ENCODE data around the gene SEMA4D.

SEMA4D gene, protein sequence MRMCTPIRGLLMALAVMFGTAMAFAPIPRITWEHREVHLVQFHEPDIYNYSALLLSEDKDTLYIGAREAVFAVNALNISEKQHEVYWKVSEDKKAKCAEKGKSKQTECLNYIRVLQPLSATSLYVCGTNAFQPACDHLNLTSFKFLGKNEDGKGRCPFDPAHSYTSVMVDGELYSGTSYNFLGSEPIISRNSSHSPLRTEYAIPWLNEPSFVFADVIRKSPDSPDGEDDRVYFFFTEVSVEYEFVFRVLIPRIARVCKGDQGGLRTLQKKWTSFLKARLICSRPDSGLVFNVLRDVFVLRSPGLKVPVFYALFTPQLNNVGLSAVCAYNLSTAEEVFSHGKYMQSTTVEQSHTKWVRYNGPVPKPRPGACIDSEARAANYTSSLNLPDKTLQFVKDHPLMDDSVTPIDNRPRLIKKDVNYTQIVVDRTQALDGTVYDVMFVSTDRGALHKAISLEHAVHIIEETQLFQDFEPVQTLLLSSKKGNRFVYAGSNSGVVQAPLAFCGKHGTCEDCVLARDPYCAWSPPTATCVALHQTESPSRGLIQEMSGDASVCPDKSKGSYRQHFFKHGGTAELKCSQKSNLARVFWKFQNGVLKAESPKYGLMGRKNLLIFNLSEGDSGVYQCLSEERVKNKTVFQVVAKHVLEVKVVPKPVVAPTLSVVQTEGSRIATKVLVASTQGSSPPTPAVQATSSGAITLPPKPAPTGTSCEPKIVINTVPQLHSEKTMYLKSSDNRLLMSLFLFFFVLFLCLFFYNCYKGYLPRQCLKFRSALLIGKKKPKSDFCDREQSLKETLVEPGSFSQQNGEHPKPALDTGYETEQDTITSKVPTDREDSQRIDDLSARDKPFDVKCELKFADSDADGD

GRCh38 chr9:89497978-89498851, at the start of gene SEMA4D:
Gene SEMA4D, minus strand, starts transcription at chr9:89498113. Its CDS starts 92,657 bp downstream, at chr9:89405456.
- FAIRE-seq (no peak), DNase-seq (ENCODE audit: insufficient read length, low spot score) (peak; percentile 94)
- peak; percentile 47 for TF ChIP-seq POLR2A (IDR thresholded peaks at IDR 0.05; ENCODE audit: low read depth, low read length)

- TF ChIP-seq POLR2A (IDR thresholded peaks at IDR 0.05; ENCODE audit: low read depth, low read length) = no peak
- no peak for FAIRE-seq
- no peak for DNase-seq (ENCODE audit: insufficient read length, low spot score)
Observed at GRCh38 chr9:89547000-89547399, 49.1 kb upstream of the SEMA4D start.

DNA sequence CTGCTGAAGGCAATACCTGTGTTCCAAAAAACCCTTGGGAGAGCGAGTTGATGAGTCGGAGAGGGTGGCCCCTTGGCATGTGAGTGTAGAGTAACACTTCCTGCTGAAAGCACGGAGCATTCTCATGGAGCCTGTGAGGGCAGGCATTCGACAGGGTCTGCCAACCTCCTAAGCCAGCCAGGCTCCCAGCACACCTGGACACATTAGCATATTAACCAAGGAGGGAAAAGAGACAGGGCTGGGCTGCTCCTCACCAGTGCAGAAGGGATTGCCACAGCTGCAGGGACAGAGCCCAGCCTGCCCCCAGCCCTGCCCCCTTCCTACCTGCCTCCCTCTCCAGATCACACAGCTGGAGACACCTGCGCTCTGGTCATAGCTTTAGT, 46.4 kb upstream of the SEMA4D start:
- no peak for DNase-seq (ENCODE audit: insufficient read length, low spot score)
- no peak for FAIRE-seq
- no peak for TF ChIP-seq POLR2A (IDR thresholded peaks at IDR 0.05; ENCODE audit: low read depth, low read length)

DNA sequence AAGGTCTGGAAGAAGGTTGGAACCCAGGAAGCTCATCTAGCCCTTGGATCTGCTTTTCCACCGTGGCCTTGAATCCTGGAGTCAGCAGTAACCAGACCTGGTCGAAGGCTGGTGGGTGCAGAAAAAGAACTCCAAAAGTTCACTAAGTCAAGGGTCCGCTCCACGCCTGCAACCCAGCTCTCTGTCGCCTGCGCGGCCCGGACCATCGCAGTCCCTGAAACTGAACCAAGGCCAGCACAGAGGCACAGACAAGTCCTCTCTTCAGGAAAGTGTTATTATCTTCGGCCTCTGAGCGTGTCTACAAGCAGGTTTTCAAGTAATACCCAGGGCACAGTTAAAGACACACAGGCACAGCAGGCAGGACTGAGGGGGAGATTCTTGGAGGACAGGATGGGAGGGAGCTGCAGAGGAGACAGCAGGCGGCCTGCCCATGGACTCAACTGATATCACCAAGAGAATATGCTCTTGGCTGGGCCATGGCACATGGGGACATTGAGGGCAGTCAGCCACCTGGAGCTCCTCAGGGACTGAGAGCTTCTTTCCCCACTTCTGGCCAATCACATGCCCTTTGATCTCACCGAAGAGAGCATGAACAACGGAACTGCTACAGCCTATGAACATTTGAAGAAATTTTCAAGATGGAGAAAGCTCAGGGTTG, 45.8 kb upstream of the SEMA4D start:
- DNase-seq (ENCODE audit: insufficient read length, low spot score) = no peak
- TF ChIP-seq POLR2A (IDR thresholded peaks at IDR 0.05; ENCODE audit: low read depth, low read length) = no peak
- FAIRE-seq = no peak

- DNase-seq (ENCODE audit: insufficient read length, low spot score) (no peak), FAIRE-seq (no peak)
- no peak for TF ChIP-seq POLR2A (IDR thresholded peaks at IDR 0.05; ENCODE audit: low read depth, low read length)
Observed at GRCh38 chr9:89543111-89543510, 45.2 kb upstream of the SEMA4D start.

- no peak for FAIRE-seq
- no peak for TF ChIP-seq POLR2A (IDR thresholded peaks at IDR 0.05; ENCODE audit: low read depth, low read length)
- no peak for DNase-seq (ENCODE audit: insufficient read length, low spot score)
Observed at GRCh38 chr9:89542401-89543021, 44.6 kb upstream of the SEMA4D start.

- no peak for TF ChIP-seq POLR2A (IDR thresholded peaks at IDR 0.05; ENCODE audit: low read depth, low read length)
- DNase-seq (ENCODE audit: insufficient read length, low spot score) = no peak
Observed at GRCh38 chr9:89541798-89542197, 43.9 kb upstream of the SEMA4D start.

DNA sequence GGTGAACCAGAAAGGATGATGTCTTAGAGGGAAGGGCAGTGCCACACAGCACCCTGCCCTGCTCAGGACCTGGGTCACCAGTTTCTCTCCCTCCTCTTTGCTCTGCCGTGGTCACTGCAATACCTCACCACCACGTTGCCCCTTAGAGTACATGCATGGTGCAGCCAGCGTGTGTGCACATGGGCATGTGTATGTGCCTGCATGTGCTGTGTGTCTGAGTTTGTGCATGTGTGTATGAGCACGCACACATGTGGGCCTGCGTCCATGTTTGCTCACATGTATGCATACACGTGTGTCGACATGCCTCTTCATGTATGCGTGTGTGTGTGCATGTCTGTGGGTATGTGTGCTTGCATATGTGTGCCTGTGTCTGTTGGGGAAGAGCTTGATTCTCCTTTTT, 41.5 kb upstream of the SEMA4D start:
- FAIRE-seq = no peak
- DNase-seq (ENCODE audit: insufficient read length, low spot score) = no peak
- TF ChIP-seq POLR2A (IDR thresholded peaks at IDR 0.05; ENCODE audit: low read depth, low read length) = no peak

More at GRCh38 chr9:89541798-89542197, 43.9 kb upstream of the SEMA4D start:
- FAIRE-seq = no peak

- no peak for DNase-seq (ENCODE audit: insufficient read length, low spot score)
- FAIRE-seq = no peak
- no peak for TF ChIP-seq POLR2A (IDR thresholded peaks at IDR 0.05; ENCODE audit: low read depth, low read length)
Observed at GRCh38 chr9:89538871-89539270, 41.0 kb upstream of the SEMA4D start.

DNA sequence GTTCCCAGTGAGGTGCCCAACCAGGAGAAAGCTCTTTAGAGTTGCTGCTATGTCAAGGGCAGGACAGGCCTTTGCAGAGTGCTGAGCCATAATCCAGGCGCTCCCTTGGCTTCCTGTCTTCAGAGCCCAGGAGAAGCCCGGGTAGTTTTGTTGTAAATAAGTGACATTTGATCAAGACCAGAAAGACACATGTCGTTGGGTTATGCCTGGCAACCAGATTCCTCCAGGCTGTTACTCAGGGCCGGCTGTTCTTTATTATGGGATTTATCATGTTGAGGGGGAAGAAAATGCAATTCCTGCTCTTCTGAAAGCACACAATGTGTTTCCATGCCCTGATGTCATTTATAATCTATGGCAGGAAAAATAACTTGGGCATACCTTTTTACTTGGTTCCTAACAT, 39.3 kb upstream of the SEMA4D start:
- TF ChIP-seq POLR2A (IDR thresholded peaks at IDR 0.05; ENCODE audit: low read depth, low read length) = no peak
- FAIRE-seq (no peak), DNase-seq (ENCODE audit: insufficient read length, low spot score) (no peak)

DNA sequence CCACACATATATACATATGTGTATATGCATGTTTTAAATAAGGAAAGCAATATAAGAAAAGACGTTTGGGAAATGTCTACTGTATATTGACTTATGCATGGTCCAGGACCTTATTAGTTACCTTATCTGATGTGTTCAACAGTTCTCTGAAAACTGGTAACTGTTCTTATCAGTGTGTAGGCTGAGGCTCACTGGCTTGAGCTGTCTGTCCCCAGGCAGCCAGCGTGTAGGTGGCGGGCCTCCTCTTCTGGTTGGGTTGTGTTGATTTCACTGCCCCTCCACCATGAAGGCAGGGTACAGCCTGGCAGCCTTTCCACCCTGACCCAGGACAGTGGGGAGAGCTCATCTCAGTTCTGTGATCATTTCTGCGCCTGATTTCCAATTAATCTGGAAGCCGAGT, 38.7 kb upstream of the SEMA4D start:
- no peak for TF ChIP-seq POLR2A (IDR thresholded peaks at IDR 0.05; ENCODE audit: low read depth, low read length)
- no peak for FAIRE-seq
- DNase-seq (ENCODE audit: insufficient read length, low spot score) = no peak

GRCh38 chr9:89536145-89536574, 38.2 kb upstream of the SEMA4D start:
- TF ChIP-seq POLR2A (IDR thresholded peaks at IDR 0.05; ENCODE audit: low read depth, low read length) = no peak
- FAIRE-seq (no peak), DNase-seq (ENCODE audit: insufficient read length, low spot score) (no peak)

DNA sequence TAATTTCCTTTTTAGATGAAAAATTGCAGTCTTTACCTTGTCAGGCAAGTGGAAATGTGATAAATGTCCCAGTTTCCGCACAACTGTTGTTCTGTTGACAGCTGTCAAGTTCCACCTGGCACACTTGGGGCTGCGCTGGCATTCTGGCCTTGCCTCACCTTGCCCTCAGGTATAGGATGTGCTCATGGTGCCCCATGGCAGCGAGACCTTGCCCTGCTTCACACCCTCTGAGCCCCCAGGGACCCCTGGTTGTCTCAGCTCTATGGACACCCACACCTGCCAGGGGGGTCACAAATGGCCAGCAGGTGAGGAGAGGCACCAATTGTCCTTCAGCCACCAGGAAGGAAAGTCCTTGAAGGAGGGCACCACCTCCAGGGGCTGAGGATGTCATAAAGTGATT, 37.5 kb upstream of the SEMA4D start:
- no peak for DNase-seq (ENCODE audit: insufficient read length, low spot score)
- FAIRE-seq = no peak
- no peak for TF ChIP-seq POLR2A (IDR thresholded peaks at IDR 0.05; ENCODE audit: low read depth, low read length)
